K562 (cell line): Measurements from ENCODE around the gene KLHDC7B. TPM values are rescaled to one million over a fixed set of nuclear protein-coding genes. Genes with fewer than 3 reads are reported as not detected.

Source experiments
- ARHGAP35 ChIP-seq: fragments of 450-650 bp; IDR thresholded peaks from 2 replicates; pipeline ENCODE4 v1.6.1; 2018; ENCODE audit not compliant: partially characterized antibody
- CBFA2T3 ChIP-seq: fragments of 450-650 bp; IDR thresholded peaks from 2 replicates; pipeline ENCODE4 v1.6.1; 2017
- CC2D1A ChIP-seq: fragments of 450-650 bp; IDR thresholded peaks from 2 replicates; pipeline ENCODE4 v1.6.1; 2017; ENCODE audit warnings: mild to moderate bottlenecking
- CXXC5 ChIP-seq: fragments of 250-450 bp; sonication (Bioruptor Pico); IDR thresholded peaks from 2 replicates; pipeline ENCODE4 v1.8.0; 2022; ENCODE audit warnings: inconsistent platforms, mild to moderate bottlenecking, moderate library complexity
- EP300 ChIP-seq: IDR thresholded peaks from 2 replicates; pipeline ENCODE4 v1.6.1; 2012; ENCODE audit warnings: low read length, improper control_type of control experiment
- FUS ChIP-seq: fragments of 200-400 bp; formaldehyde crosslinking; optimal IDR thresholded peaks from 2 replicates; pipeline ENCODE3; 2017; ENCODE audit warnings: low read depth, low read length
- HDAC2 ChIP-seq: fragments of 450-650 bp; IDR thresholded peaks from 2 replicates; pipeline ENCODE4 v1.6.1; 2016; ENCODE audit warnings: mild to moderate bottlenecking
- HOXB6 ChIP-seq: fragments of 250-450 bp; sonication (Bioruptor Pico); IDR thresholded peaks from 2 replicates; pipeline ENCODE4 v1.5.1; 2022; ENCODE audit warnings: mild to moderate bottlenecking, borderline replicate concordance
- IFI16 ChIP-seq: fragments of 250-450 bp; sonication (Bioruptor Pico); IDR thresholded peaks from 2 replicates; pipeline ENCODE4 v2.1.2; 2022; ENCODE audit warnings: mild to moderate bottlenecking, inconsistent platforms
- JUN ChIP-seq, 2 experiments: sonication (generic) in 1 of 2; formaldehyde crosslinking in 1 of 2; IDR thresholded peaks; 2 replicates each; pipeline versions ENCODE4 v1.6.1 to v1.8.0; 2012 to 2022; ENCODE audit warnings: borderline replicate concordance in 2 of 2, mild to moderate bottlenecking in 2 of 2, improper control_type of control experiment in 1 of 2, low read depth in 1 of 2, low read length in 1 of 2, missing genetic modification reagents in 1 of 2
- KLF1 ChIP-seq: fragments of 450-650 bp; IDR thresholded peaks from 2 replicates; pipeline ENCODE4 v1.6.1; 2016; ENCODE audit warnings: missing genetic modification characterization, missing compliant biosample characterization
- MCM5 ChIP-seq: fragments of 450-650 bp; IDR thresholded peaks from 2 replicates; pipeline ENCODE4 v1.6.1; 2016; ENCODE audit warnings: low read depth
- NFE2L1 ChIP-seq: fragments of 450-650 bp; IDR thresholded peaks from 2 replicates; pipeline ENCODE4 v1.6.1; 2016; ENCODE audit warnings: missing genetic modification characterization, low read depth, mild to moderate bottlenecking, missing compliant biosample characterization, moderate library complexity, borderline replicate concordance
- PPARD ChIP-seq: fragments of 250-450 bp; sonication (Bioruptor Pico); IDR thresholded peaks from 2 replicates; pipeline ENCODE4 v1.8.0; 2022; ENCODE audit warnings: inconsistent platforms, mild to moderate bottlenecking, moderate library complexity
- PTBP1 ChIP-seq: fragments of 200-400 bp; formaldehyde crosslinking; IDR thresholded peaks from 2 replicates; pipeline ENCODE4 v1.6.1; 2017; ENCODE audit warnings: low read depth, low read length
- ZBTB17 ChIP-seq: fragments of 450-650 bp; formaldehyde crosslinking; IDR thresholded peaks from 2 replicates; pipeline ENCODE4 v1.4.0; 2020; ENCODE audit warnings: mild to moderate bottlenecking
- ZC3H11A ChIP-seq: IDR thresholded peaks from 2 replicates; pipeline ENCODE4 v1.6.1; 2012; ENCODE audit warnings: low read depth, low read length, improper control_type of control experiment
- ZNF174 ChIP-seq: fragments of 250-450 bp; sonication (Bioruptor Pico); IDR thresholded peaks from 2 replicates; pipeline ENCODE4 v1.4.0; 2020; ENCODE audit warnings: mild to moderate bottlenecking
- ZNF551 ChIP-seq: fragments of 250-450 bp; sonication (Bioruptor Pico); IDR thresholded peaks from 2 replicates; pipeline ENCODE4 v1.5.0; 2021; ENCODE audit warnings: mild to moderate bottlenecking, moderate library complexity
- ZNF668 ChIP-seq: fragments of 250-450 bp; sonication (Bioruptor Pico); IDR thresholded peaks from 2 replicates; pipeline ENCODE4 v1.8.0; 2022; ENCODE audit warnings: mild to moderate bottlenecking, inconsistent platforms
- ZNF696 ChIP-seq: fragments of 250-450 bp; sonication (Bioruptor Pico); conservative IDR thresholded peaks from 2 replicates; pipeline ENCODE4 v1.4.0; 2020; ENCODE audit warnings: mild to moderate bottlenecking, moderate library complexity
- ZNF707 ChIP-seq: fragments of 250-450 bp; sonication (Bioruptor Pico); conservative IDR thresholded peaks from 2 replicates; pipeline ENCODE4 v1.8.0; 2022; ENCODE audit warnings: inconsistent platforms, mild to moderate bottlenecking, moderate library complexity
- polyA plus RNA-seq, 8 experiments: library from polyadenylated mRNA; depleted of rRNA in 4 of 8; stranded (reverse) in 5 of 8; unstranded in 3 of 8; fragments of >200 nt; fragmentation: Nextera tagmentation in 2 of 8; fragmentation: Illumina TruSeq in 1 of 8; extraction: Ambion mirVana in 2 of 8; extraction: Trizol in 1 of 8; gene quantifications; 2 replicates each; pipeline versions ENCODE4 v1.2.1 to v1.2.3, GENCODE V29; 2011 to 2014; ENCODE audit warnings: inconsistent platforms in 1 of 8, missing spikeins in 1 of 8
- total RNA-seq, 7 experiments: library from RNA; depleted of rRNA in 6 of 7; stranded (reverse); fragments of >200 nt in 6 of 7; fragmentation: Illumina TruSeq in 2 of 7; extraction: Trizol in 2 of 7; gene quantifications; 2 replicates each; pipeline versions ENCODE4 v1.2.1 to v1.2.3, GENCODE V29; 2011 to 2021; ENCODE audit warnings: low replicate concordance in 1 of 7
- TF ChIP-seq, protein P1 (sequence below): fragments of 450-650 bp; IDR thresholded peaks from 2 replicates; pipeline ENCODE4 v1.6.1; 2016; ENCODE audit warnings: missing biosample characterization, missing genetic modification characterization
- TF ChIP-seq, protein P2 (sequence below): fragments of 250-450 bp; sonication (Bioruptor Pico); IDR thresholded peaks from 2 replicates; pipeline ENCODE4 v1.8.0; 2021; ENCODE audit warnings: mild to moderate bottlenecking, moderate library complexity
- TF ChIP-seq, protein P3 (sequence below): sonication (generic); formaldehyde crosslinking; IDR thresholded peaks from 2 replicates; pipeline ENCODE4 v1.8.0; 2022; ENCODE audit warnings: mild to moderate bottlenecking, missing genetic modification reagents
- TF ChIP-seq, protein P4 (sequence below): IDR thresholded peaks from 2 replicates; pipeline ENCODE4 v1.6.1; 2014; ENCODE audit warnings: antibody characterized with exemption

The KLHDC7B gene
- total and polyA plus RNA-seq, 9 of the 15 experiments (the other 6 are each of a cell fraction or from before 2014, with no cell fraction given): 0.04 to 0.22 (median 0.05) TPM; not detected in 4

DNA sequence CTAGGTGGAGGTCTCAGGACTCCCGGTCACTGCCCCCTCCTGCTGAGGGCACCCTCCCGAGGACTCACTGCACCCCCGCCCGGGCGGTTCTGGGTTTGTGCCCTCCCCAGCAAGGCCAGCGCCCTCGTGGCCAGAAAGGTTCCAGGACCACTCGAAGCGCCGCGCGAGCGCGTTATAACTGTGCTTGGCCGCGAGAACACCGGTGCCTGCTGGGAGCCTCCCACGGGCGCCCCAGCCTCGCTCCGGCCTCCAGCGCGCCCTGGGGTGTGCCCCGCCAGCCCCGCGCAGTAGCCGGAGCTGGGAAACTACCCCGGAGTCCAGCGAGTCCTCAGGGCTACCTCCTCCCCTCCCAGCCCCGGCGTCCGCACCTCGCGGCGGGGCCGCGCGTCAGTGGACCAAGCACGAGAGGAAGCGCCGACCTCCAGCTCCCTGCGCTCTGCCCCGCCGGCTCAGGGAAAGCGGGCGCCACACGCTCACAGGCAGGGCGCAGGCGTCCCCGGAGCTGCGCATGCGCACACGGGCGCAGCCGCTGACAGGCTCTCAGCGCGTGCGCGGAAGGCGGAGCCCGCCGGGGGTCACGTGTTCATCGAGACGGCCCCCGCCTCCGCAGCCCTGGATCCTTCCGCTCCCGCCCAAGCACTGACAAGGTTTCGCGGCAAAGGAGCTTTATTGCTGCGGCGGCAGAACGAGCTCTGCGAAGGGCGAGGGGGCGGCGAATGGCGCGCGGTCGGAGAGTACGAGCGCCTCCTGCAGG, 20.4 kb upstream of the KLHDC7B start, which contains the start of gene SCO2 (continued):
- peak; percentile 67 for TF ChIP-seq CXXC5 (CRISPR knock-in tag)
- no peak for TF ChIP-seq NFE2L1
- TF ChIP-seq PPARD (CRISPR knock-in tag): no peak
- no peak for TF ChIP-seq PTBP1
- TF ChIP-seq, protein P1, sequence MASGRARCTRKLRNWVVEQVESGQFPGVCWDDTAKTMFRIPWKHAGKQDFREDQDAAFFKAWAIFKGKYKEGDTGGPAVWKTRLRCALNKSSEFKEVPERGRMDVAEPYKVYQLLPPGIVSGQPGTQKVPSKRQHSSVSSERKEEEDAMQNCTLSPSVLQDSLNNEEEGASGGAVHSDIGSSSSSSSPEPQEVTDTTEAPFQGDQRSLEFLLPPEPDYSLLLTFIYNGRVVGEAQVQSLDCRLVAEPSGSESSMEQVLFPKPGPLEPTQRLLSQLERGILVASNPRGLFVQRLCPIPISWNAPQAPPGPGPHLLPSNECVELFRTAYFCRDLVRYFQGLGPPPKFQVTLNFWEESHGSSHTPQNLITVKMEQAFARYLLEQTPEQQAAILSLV: no peak
- no peak for TF ChIP-seq ZNF174
- TF ChIP-seq, protein P2, sequence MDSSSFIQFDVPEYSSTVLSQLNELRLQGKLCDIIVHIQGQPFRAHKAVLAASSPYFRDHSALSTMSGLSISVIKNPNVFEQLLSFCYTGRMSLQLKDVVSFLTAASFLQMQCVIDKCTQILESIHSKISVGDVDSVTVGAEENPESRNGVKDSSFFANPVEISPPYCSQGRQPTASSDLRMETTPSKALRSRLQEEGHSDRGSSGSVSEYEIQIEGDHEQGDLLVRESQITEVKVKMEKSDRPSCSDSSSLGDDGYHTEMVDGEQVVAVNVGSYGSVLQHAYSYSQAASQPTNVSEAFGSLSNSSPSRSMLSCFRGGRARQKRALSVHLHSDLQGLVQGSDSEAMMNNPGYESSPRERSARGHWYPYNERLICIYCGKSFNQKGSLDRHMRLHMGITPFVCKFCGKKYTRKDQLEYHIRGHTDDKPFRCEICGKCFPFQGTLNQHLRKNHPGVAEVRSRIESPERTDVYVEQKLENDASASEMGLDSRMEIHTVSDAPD (CRISPR knock-in tag): no peak
- no peak for TF ChIP-seq KLF1 (tag)
- TF ChIP-seq ZNF707 (CRISPR knock-in tag): no peak
- TF ChIP-seq EP300: no peak
- no peak for TF ChIP-seq ZNF551
- TF ChIP-seq ZC3H11A: no peak
- TF ChIP-seq JUN (IDR thresholded peaks at IDR 0.05; ENCODE audit: borderline replicate concordance, low read depth, low read length): no peak
- no peak for TF ChIP-seq JUN (CRISPR knock-in tag; IDR thresholded peaks at IDR 0.05; ENCODE audit: borderline replicate concordance)
- TF ChIP-seq, protein P3, sequence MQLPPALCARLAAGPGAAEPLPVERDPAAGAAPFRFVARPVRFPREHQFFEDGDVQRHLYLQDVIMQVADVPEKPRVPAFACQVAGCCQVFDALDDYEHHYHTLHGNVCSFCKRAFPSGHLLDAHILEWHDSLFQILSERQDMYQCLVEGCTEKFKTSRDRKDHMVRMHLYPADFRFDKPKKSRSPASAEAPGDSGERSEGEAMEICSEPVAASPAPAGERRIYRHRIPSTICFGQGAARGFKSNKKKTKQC (CRISPR knock-in tag): 0 out of 2 replicates have a peak, but pooled peaks have one; percentile 22
- TF ChIP-seq IFI16 (CRISPR knock-in tag): no peak
- no peak for TF ChIP-seq MCM5
- no peak for TF ChIP-seq ZNF668
- no peak for TF ChIP-seq CBFA2T3
- no peak for TF ChIP-seq CC2D1A
- TF ChIP-seq HOXB6 (CRISPR knock-in tag): no peak
- no peak for TF ChIP-seq HDAC2
- TF ChIP-seq FUS: peak; percentile 36
- no peak for TF ChIP-seq ARHGAP35
- no peak for TF ChIP-seq ZBTB17 (CRISPR knock-in tag)
- TF ChIP-seq, protein P4, sequence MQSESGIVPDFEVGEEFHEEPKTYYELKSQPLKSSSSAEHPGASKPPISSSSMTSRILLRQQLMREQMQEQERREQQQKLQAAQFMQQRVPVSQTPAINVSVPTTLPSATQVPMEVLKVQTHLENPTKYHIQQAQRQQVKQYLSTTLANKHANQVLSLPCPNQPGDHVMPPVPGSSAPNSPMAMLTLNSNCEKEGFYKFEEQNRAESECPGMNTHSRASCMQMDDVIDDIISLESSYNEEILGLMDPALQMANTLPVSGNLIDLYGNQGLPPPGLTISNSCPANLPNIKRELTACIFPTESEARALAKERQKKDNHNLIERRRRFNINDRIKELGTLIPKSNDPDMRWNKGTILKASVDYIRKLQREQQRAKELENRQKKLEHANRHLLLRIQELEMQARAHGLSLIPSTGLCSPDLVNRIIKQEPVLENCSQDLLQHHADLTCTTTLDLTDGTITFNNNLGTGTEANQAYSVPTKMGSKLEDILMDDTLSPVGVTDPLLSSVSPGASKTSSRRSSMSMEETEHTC: peak; percentile 57; the same call in 1 of the 2 replicates
- no peak for TF ChIP-seq ZNF696 (CRISPR knock-in tag)
